GM12878 (cell line): ENCODE results near the gene ZBTB3. TPM values are rescaled to one million over a fixed set of nuclear protein-coding genes. Genes with fewer than 3 reads are reported as not detected.

ENCODE experiments used
- BACH1 ChIP-seq: fragments of 450-650 bp; IDR thresholded peaks from 2 replicates; pipeline ENCODE4 v1.6.1; 2017; ENCODE audit warnings: mild to moderate bottlenecking, borderline replicate concordance
- CBFB ChIP-seq: IDR thresholded peaks from 2 replicates; pipeline ENCODE4 v1.6.1; 2016; ENCODE audit warnings: antibody characterized with exemption, low read depth
- CREB1 ChIP-seq: IDR thresholded peaks from 2 replicates; pipeline ENCODE4 v1.6.1; 2012; ENCODE audit warnings: low read depth, mild to moderate bottlenecking, inconsistent platforms
- ELK1 ChIP-seq: IDR thresholded peaks from 2 replicates; pipeline ENCODE4 v1.6.1; 2012; ENCODE audit warnings: low read depth, low read length, improper control_type of control experiment
- HCFC1 ChIP-seq: fragments of 150-350 bp; IDR thresholded peaks from 2 replicates; pipeline ENCODE4 v1.6.1; 2014; ENCODE audit warnings: low read length
- HSF1 ChIP-seq: fragments of 150-350 bp; IDR thresholded peaks from 2 replicates; pipeline ENCODE4 v1.6.1; 2014; ENCODE audit warnings: mild to moderate bottlenecking, low read depth, low read length
- KLF5 ChIP-seq: fragments of 450-650 bp; IDR thresholded peaks from 2 replicates; pipeline ENCODE4 v1.6.1; 2014; ENCODE audit warnings: mild to moderate bottlenecking; ENCODE audit not compliant: partially characterized antibody
- LARP7 ChIP-seq: fragments of 450-650 bp; IDR thresholded peaks from 2 replicates; pipeline ENCODE4 v1.6.1; 2017; ENCODE audit warnings: mild to moderate bottlenecking
- PKNOX1 ChIP-seq: fragments of 450-650 bp; IDR thresholded peaks from 2 replicates; pipeline ENCODE4 v1.6.1; 2016; ENCODE audit warnings: mild to moderate bottlenecking
- RB1 ChIP-seq: fragments of 450-650 bp; formaldehyde crosslinking; IDR thresholded peaks from 2 replicates; pipeline ENCODE4 v1.6.1; 2017; ENCODE audit warnings: mild to moderate bottlenecking, borderline replicate concordance
- RELB ChIP-seq: fragments of 450-650 bp; IDR thresholded peaks from 2 replicates; pipeline ENCODE4 v1.6.1; 2017; ENCODE audit warnings: low read depth, mild to moderate bottlenecking, moderate library complexity
- SIX5 ChIP-seq: IDR thresholded peaks from 2 replicates; pipeline ENCODE4 v1.6.1; 2011; ENCODE audit warnings: mild to moderate bottlenecking, low read depth, low read length, moderate library complexity; ENCODE audit not compliant: severe bottlenecking
- SRF ChIP-seq, 2 experiments: IDR thresholded peaks; 2 replicates each; pipeline ENCODE4 v1.6.1; 2011; ENCODE audit warnings: low read depth in 2 of 2, low read length in 2 of 2, mild to moderate bottlenecking in 1 of 2, moderate library complexity in 1 of 2
- ZBTB11 ChIP-seq: fragments of 450-650 bp; formaldehyde crosslinking; IDR thresholded peaks from 2 replicates; pipeline ENCODE4 v1.5.0; 2022; ENCODE audit warnings: mild to moderate bottlenecking, missing genetic modification characterization
- ZNF687 ChIP-seq: fragments of 450-650 bp; IDR thresholded peaks from 2 replicates; pipeline ENCODE4 v1.6.1; 2017; ENCODE audit warnings: mild to moderate bottlenecking, moderate library complexity
- polyA plus RNA-seq, 11 experiments: library from polyadenylated mRNA; depleted of rRNA in 4 of 11; unstranded in 6 of 11; stranded (reverse) in 5 of 11; fragments of >200 nt; fragmentation: Nextera tagmentation in 4 of 11; fragmentation: Illumina TruSeq in 1 of 11; extraction: Ambion mirVana in 4 of 11; extraction: Trizol in 1 of 11; gene quantifications; 1 replicate in 1 of 11; 2 replicates in 10 of 11; pipeline versions ENCODE4 v1.2.1 to v1.2.3, GENCODE V29; 2011 to 2016; ENCODE audit warnings: inconsistent platforms in 2 of 11, missing spikeins in 2 of 11, low read depth in 1 of 11
- total RNA-seq, 4 experiments: library from RNA; depleted of rRNA in 3 of 4; stranded (reverse); fragments of >200 nt in 3 of 4; fragmentation: Illumina TruSeq in 1 of 4; extraction: Trizol in 1 of 4; gene quantifications; 2 replicates each; pipeline versions ENCODE4 v1.2.1 to v1.2.3, GENCODE V29; 2013 to 2021

ZBTB3 gene
- total and polyA plus RNA-seq, 10 of the 15 experiments (the other 5 are each of a cell fraction or from before 2014, with no cell fraction given): 1.4 to 7.7 (median 4.8) TPM

GRCh38 chr11:62791501-62792201, 37.7 kb upstream of the ZBTB3 start, which contains the start of gene TMEM223 (continued):
- TF ChIP-seq ZNF687: peak; percentile 82
- peak; percentile 48; the same call in 1 of the 2 replicates for TF ChIP-seq ELK1
- TF ChIP-seq RB1: 0 out of 2 replicates have a peak, but pooled peaks have one; percentile 23
- TF ChIP-seq CBFB: 0 out of 2 replicates have a peak, but pooled peaks have one; percentile 49
- TF ChIP-seq SIX5: no peak
- TF ChIP-seq HSF1: no peak
- peak; percentile 28 for TF ChIP-seq KLF5
- TF ChIP-seq LARP7: peak; percentile 85
- peak; percentile 83 for TF ChIP-seq RELB
- no peak; the same call in none of the 2 replicates for TF ChIP-seq CREB1
- 0 out of 2 replicates have a peak, but pooled peaks have one; percentile 4 for TF ChIP-seq ZBTB11
- peak; percentile 89 for TF ChIP-seq BACH1
- 0 out of 2 replicates have a peak, but pooled peaks have one; percentile 34 for TF ChIP-seq PKNOX1
- TF ChIP-seq HCFC1: peak; percentile 43; the same call in 1 of the 2 replicates
- TF ChIP-seq SRF (IDR thresholded peaks at IDR 0.05; ENCODE audit: low read depth in 2 of 2, low read length in 2 of 2): peak in 1 of 2 experiments; percentile 43; a peak in 1 of 4 replicates
